ENCODE measurements around the gene SLC22A17.

SLC22A17 gene

GRCh38 chr14:23380976-23381375 is 28.3 kb upstream of the SLC22A17 start:
- FAIRE-seq: no peak

GRCh38 chr14:23380197-23380914 is 27.7 kb upstream of the SLC22A17 start:
- FAIRE-seq: no peak

- FAIRE-seq: no peak
Observed at GRCh38 chr14:23379366-23380196, 26.9 kb upstream of the SLC22A17 start.

GRCh38 chr14:23378612-23379220 is 26.0 kb upstream of the SLC22A17 start:
- FAIRE-seq: no peak

GRCh38 chr14:23377573-23378563 is 25.2 kb upstream of the SLC22A17 start:
- FAIRE-seq: no peak

- FAIRE-seq: no peak
Observed at GRCh38 chr14:23377198-23377550, 24.5 kb upstream of the SLC22A17 start.

GRCh38 chr14:23376482-23377197 is 24.0 kb upstream of the SLC22A17 start, which contains the start of gene CMTM5:
TSS of gene CMTM5 (plus strand) at chr14:23377046. CDS start at chr14:23377252, 206 bp downstream.
- no peak for FAIRE-seq

- no peak for FAIRE-seq
Observed at GRCh38 chr14:23375527-23376251, 23.0 kb upstream of the SLC22A17 start.

GRCh38 chr14:23373041-23373440 is 20.4 kb upstream of the SLC22A17 start:
- no peak for FAIRE-seq

GRCh38 chr14:23372509-23372908 is 19.8 kb upstream of the SLC22A17 start, which contains the start of gene IL25:
TSS of gene IL25 (plus strand) at chr14:23372809.
- no peak for FAIRE-seq

GRCh38 chr14:23371865-23372264 is 19.2 kb upstream of the SLC22A17 start:
- no peak for FAIRE-seq

GRCh38 chr14:23370221-23370620 is 17.5 kb upstream of the SLC22A17 start:
- FAIRE-seq: no peak

- no peak for FAIRE-seq
Observed at GRCh38 chr14:23366426-23366921, 13.8 kb upstream of the SLC22A17 start.

GRCh38 chr14:23365732-23366425 is 13.2 kb upstream of the SLC22A17 start:
- no peak for FAIRE-seq

- FAIRE-seq: no peak
Observed at GRCh38 chr14:23365036-23365731, 12.5 kb upstream of the SLC22A17 start, which contains the start of gene EFS. TSS of gene EFS (minus strand) at chr14:23365172. CDS start at chr14:23365025, 147 bp downstream.

GRCh38 chr14:23364164-23365035 is 11.7 kb upstream of the SLC22A17 start:
- no peak for FAIRE-seq

- no peak for FAIRE-seq
Observed at GRCh38 chr14:23362200-23362599, 9.5 kb upstream of the SLC22A17 start.

- FAIRE-seq: no peak
Observed at GRCh38 chr14:23361763-23362162, 9.1 kb upstream of the SLC22A17 start.
